Activated naive CD8-positive, alpha-beta T cell treated with anti-CD3 and anti-CD28 coated beads, Interleukin-2, amount 10 ng/mL, durations not matched to agents 7 days and 5 days (primary cell): ENCODE measurements around the gene SHF. TPM values are rescaled to one million over a fixed set of nuclear protein-coding genes. Genes with fewer than 3 reads are reported as not detected.
"Not testable (repeated sequence)": the region's sequence is repeated elsewhere in the genome, so short reads cannot be mapped to it uniquely, and the experiment has no call there.

ENCODE experiments used
- ATAC-seq: fragments of 150-1000 bp; cut with Tn5 transposase; one replicate; pipeline ENCODE4 v1.10.0; 2021; ENCODE audit warnings: low read depth, moderate library complexity
- POLR2A ChIA-PET: fragments of 350-600 bp; sonication (Branson Sonifier 250); formaldehyde crosslinking; loops from one replicate; lab custom pipeline; 2021; ENCODE audit warnings: antibody characterized with exemption; lab: Charles Lee
- DNase-seq: peaks from one replicate; pipeline ENCODE4 v3.0.0; 2021
- H3K27ac Mint-ChIP-seq: one replicate; pipeline ENCODE4 v1.8.0; 2022; ENCODE audit warnings: mild to moderate bottlenecking, mixed read lengths
- H3K27me3 Mint-ChIP-seq: one replicate; pipeline ENCODE4 v1.8.0; 2022; ENCODE audit warnings: mild to moderate bottlenecking, moderate library complexity, mixed read lengths
- H3K36me3 Mint-ChIP-seq: one replicate; pipeline ENCODE4 v1.8.0; 2021; ENCODE audit warnings: mild to moderate bottlenecking, mixed read lengths
- H3K4me1 Mint-ChIP-seq: one replicate; pipeline ENCODE4 v1.8.0; 2021; ENCODE audit warnings: mixed read lengths
- H3K4me3 Mint-ChIP-seq: one replicate; pipeline ENCODE4 v1.8.0; 2022; ENCODE audit warnings: mild to moderate bottlenecking, moderate library complexity, mixed read lengths
- H3K9me3 Mint-ChIP-seq: one replicate; pipeline ENCODE4 v1.8.0; 2021; ENCODE audit warnings: mixed read lengths
- total RNA-seq, 2 experiments: library from RNA; stranded (reverse); gene quantifications; one replicate each; pipeline ENCODE4 v1.2.3, GENCODE V29; 2021

SHF gene, protein sequence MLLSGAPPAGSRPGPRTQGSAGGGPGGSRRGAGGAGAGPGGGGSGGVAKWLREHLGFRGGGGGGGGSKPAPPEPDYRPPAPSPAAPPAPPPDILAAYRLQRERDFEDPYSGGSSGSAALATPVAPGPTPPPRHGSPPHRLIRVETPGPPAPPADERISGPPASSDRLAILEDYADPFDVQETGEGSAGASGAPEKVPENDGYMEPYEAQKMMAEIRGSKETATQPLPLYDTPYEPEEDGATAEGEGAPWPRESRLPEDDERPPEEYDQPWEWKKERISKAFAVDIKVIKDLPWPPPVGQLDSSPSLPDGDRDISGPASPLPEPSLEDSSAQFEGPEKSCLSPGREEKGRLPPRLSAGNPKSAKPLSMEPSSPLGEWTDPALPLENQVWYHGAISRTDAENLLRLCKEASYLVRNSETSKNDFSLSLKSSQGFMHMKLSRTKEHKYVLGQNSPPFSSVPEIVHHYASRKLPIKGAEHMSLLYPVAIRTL
- total RNA-seq = 1 to 10 TPM; 2.1 to 2.3 TPM

DNA sequence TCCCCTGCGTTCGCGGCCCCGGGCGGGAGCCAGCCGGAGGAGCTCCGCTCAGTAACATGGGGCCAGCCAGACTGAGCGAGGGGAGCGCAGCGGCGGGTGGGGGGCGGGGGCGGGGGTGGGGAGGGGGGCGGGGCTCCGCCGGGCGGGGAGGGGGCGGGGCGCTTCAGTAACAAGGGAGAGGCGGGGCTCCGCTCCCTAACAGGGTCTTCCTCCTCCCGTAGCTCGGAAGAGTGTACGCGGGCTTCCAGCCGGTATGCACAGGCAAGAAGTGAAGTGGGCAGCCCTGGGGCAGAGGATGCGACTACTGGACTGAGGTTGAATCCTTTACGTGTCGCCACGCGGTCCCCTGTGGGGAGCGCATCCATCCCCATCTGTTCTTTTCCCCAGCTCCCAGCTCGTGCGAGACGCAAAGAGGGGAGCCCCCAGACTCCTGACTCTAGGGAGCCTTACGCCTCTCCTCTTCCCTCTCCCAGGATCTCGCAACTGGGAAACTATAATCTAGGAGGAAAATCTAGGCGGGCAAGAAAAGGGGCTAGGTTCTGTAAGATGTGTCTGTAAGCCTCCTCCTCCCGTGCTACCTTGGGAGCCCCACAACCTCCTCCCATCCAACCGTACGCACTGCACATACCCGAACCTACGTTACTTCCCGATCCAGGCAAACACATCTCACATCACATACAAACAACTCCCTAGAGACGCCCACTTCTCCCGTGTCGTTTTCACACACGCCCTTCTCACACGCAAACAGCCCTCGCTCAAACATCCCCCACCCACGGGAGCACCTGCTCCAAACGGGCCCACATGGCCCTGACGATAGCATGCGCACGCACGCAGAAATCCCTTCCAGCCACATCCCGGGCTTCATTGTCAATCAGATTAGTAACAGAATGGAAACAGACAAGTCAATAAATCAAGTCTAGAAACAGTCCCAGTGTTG lies at the start of gene SHF:
TSS of gene SHF (minus strand) at position 73 of the 937 bp plus-strand sequence. CDS start at position 58, 15 bp downstream.
- DNase-seq (peak; percentile 56), ATAC-seq (peak; percentile 50)
- peak within 1 kb of the TSS; percentile 43 for H3K27ac Mint-ChIP-seq
- H3K36me3 Mint-ChIP-seq = no peaks in the 10 kb centered on the region
- H3K4me3 Mint-ChIP-seq = peak within 1 kb of the TSS; percentile 81
- H3K27me3 Mint-ChIP-seq = peaks cover 14% of the 10 kb centered on the region
- no peaks in the 10 kb centered on the region for H3K9me3 Mint-ChIP-seq
- peaks cover 9% of the 10 kb centered on the region for H3K4me1 Mint-ChIP-seq
- POLR2A ChIA-PET = interaction anchor here (0.5 to 1.6 kb wide), 5 partner anchors 10 to 451 kb away, joined by 3 to 6 read pairs (median 4); a partner anchor contains a TSS

DNA sequence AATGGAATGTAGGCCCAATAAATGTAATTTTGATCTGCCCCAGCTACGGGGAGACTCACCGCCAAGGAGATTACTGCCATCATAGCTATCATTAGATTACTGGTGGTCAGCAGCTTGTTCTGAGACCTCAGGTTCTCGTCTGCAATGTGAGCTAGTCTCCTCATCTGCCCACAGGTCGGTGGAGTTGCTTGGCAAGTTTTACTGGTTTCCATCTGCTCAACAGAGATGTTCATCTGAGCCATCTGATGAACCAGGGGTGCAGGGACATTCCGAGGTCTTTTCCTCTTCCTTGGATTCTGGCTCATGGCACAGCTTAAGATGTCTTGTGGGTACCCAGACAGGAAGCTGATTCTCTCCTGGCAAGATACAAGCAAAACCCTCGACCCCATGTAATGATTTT lies 49.0 kb upstream of the SHF start:
- H3K27ac Mint-ChIP-seq, H3K4me3 Mint-ChIP-seq, H3K27me3 Mint-ChIP-seq, H3K36me3 Mint-ChIP-seq, POLR2A ChIA-PET, H3K4me1 Mint-ChIP-seq, DNase-seq, ATAC-seq: not testable (repeated sequence)
- peaks cover 30% of the 10 kb centered on the region for H3K9me3 Mint-ChIP-seq

DNA sequence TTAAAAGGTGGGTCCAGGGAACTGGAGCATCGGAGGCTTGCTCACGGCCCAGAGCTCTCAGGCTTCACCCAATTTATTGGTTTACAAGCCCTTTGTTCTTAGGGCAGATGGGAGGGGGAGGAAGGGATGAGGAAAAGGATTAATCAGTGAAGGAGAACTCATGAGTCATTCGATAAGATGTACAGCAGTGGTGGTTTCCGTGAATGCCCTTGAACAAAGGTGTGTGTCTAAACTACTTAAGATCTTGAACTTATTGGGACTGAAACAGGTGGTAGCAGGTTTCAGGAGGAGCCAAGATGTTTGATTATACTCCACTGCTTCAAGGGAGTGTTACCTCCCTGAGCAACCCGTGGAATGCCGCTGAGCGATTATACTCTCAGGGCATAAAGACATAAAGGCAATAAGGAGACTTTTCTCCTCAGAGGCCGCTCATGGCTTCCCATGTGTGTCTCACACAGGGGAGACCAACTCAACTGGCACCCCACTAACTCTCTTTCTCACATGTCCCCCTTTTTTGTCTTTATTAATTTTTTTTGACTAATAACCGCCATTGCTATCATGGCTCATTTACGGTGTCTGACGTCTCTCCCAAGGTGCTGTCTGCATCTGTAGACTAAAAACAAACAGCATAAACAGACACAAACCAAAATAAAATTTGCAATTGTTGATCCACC lies 46.9 kb upstream of the SHF start:
- Mint-ChIP-seq H3K4me1 (no peaks in the 10 kb centered on the region), H3K27me3 (no peaks in the 10 kb centered on the region), H3K9me3 (peaks cover 19% of the 10 kb centered on the region), H3K27ac (no peak overlapping the region), H3K4me3 (no peak overlapping the region), H3K36me3 (peaks cover 1% of the 10 kb centered on the region)
- no peak for DNase-seq
- ATAC-seq = no peak
- POLR2A ChIA-PET = interaction anchor here (0.6 kb wide), 1 partner anchor 13 kb away, joined by 4 read pairs; no protein-coding TSS in a partner anchor

DNA sequence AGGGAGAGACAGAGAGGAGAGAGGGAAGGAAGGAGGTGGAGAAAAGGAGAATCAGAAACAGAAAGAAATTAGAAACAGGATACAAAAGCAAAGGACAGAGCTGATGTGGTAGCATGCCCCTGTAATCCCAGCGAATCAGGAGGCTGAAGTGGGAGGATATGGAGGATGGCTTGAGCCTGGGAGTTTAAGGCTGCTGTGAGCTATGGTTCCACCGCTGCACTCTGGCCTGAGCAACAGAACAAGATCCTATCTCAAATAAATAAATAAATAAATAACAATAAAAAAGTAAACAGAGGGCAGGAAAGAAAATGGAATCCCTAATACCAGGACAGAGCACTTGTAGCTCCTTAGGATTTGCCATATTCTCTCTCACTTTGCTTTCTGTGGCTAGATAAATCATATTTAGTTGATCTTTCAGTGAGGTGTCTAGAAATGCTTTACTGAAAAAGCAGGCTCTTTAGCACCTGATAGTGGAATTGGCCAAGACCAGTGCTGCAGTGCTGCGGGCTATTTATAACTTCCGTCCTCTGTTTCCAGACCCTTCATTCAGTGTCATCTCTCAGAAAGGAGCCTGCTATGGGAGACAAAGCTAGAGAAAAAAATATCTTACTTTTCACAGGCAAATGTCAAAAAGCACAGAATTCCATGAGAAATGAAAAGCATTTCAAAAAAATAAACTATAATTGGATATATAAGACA lies 44.2 kb upstream of the SHF start:
- H3K27me3 Mint-ChIP-seq = peaks cover 2% of the 10 kb centered on the region
- H3K4me3 Mint-ChIP-seq = no peak overlapping the region
- POLR2A ChIA-PET = no interaction called here
- DNase-seq (no peak), ATAC-seq (no peak)
- peaks cover 1% of the 10 kb centered on the region for H3K36me3 Mint-ChIP-seq
- H3K9me3 Mint-ChIP-seq = peaks cover 12% of the 10 kb centered on the region
- no peaks in the 10 kb centered on the region for H3K4me1 Mint-ChIP-seq
- no peak overlapping the region for H3K27ac Mint-ChIP-seq

DNA sequence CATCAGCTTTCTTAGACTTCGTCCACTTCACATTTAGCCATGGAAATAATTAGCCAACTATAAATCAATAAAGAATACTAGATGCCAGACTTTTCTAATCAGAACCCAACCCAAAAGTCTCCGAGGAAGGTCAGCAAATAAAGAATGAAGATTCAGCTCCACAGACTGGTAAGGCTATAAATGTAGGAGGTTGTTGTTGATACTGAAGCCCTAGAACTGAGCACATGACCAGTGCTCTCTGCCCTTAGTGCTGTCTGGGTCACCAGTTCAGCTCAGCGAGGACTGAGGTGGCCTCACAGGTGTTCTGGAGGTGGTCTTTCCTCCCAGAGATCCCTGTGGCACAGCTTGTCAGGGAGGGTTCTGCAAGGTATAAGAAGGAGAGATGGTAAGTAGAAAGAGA lies 43.4 kb upstream of the SHF start:
- H3K27ac Mint-ChIP-seq = no peak overlapping the region
- H3K9me3 Mint-ChIP-seq = peaks cover 8% of the 10 kb centered on the region
- H3K4me1 Mint-ChIP-seq = no peaks in the 10 kb centered on the region
- ATAC-seq (no peak), DNase-seq (no peak)
- peaks cover 2% of the 10 kb centered on the region for H3K27me3 Mint-ChIP-seq
- H3K36me3 Mint-ChIP-seq = peaks cover 1% of the 10 kb centered on the region
- POLR2A ChIA-PET = no interaction called here
- no peak overlapping the region for H3K4me3 Mint-ChIP-seq

DNA sequence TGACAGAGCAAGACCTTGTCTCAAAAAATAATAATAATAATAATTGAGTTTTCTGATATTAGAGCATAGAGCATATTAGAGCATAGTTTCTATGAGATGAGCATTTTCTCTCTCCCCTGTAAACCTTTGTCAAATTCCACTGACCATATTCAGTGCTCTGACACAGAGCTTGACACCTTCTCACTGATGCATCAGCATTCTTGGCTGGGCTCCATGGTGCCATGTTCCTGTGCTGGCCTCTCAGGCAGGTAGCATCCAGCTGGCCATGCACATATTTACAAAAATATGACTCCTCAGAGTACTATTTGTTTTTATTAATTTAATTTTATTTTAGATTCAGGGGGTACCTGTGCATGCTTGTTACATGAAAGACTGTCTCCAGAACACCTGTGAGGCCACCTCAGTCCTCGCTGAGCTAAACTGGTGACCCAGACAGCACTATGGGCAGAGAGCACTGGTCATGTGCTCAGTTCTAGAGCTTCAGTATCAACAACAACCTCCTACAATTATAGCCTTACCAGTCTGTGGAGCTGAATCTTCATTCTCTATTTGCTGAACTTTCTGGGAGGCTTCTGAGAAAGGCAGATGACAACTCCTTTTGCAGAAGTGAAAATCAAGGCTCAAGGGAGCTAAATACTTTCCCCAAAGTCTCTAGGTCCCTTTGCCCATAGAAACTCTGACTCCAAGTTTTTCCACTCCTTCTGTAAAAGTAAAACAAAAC lies 42.6 kb upstream of the SHF start:
- Mint-ChIP-seq H3K4me3 (no peak overlapping the region), H3K27me3 (peaks cover 2% of the 10 kb centered on the region), H3K9me3 (peaks cover 8% of the 10 kb centered on the region), H3K4me1 (no peaks in the 10 kb centered on the region), H3K27ac (no peak overlapping the region), H3K36me3 (peaks cover 1% of the 10 kb centered on the region)
- POLR2A ChIA-PET = no interaction called here
- ATAC-seq = no peak
- no peak for DNase-seq

DNA sequence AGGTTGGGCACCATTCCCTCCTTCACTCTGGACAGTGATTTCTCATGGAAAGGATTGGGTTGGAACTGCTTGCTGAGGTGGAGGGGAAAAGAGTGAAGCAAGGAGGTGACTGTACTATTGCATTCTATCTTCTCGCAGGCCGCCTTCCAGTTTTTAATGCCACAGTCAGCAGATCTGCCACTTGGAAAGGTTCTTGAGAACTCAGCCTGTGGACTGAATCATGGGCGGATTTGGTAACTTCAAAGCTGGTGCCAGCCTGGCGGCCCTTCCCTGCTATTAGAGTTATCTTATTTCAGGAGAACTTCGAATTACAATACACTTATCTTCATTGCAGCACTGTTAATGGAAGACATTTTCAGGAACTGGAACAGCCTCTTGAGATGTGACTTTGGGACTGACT lies 41.2 kb upstream of the SHF start:
- POLR2A ChIA-PET = no interaction called here
- no peak overlapping the region for H3K4me3 Mint-ChIP-seq
- no peak for ATAC-seq
- no peak for DNase-seq
- H3K4me1 Mint-ChIP-seq = no peaks in the 10 kb centered on the region
- H3K36me3 Mint-ChIP-seq = no peaks in the 10 kb centered on the region
- peaks cover 3% of the 10 kb centered on the region for H3K9me3 Mint-ChIP-seq
- peaks cover 5% of the 10 kb centered on the region for H3K27me3 Mint-ChIP-seq
- H3K27ac Mint-ChIP-seq = no peak overlapping the region

DNA sequence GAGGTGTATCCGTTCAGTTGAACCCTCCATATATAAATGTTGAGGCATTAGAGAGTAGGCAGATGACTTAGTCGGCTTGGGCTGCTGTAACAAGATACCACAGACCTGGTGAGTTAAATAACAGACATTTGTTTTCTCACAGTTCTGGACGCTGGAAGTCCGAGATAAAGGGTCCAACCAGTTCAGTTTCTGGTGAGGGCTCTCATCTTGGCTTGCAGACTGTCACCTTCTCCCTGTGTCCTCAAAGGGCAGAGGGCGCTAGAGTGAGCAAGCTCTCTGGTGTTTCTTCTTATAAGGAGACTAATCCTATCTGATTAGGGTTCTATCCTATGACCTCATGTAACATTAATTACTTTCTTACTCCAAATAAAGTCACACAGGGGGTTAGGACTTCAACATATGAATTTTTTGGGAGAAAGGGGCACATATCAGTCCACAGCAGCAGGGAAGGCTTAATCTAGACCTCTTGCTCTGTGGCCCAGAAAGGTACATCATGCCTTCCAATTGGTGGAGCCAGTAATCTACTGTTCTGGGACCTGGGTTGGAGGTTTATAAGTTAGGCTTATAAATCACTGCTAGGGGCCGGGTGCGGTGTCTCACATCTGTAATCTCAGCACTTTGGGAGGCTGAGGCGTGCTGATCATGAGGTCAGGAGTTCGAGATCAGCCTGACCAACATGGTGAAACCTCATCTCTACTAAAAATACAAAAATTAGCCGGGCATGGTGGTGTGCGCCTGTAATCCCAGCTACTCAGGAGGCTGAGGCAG lies 37.9 kb upstream of the SHF start:
- POLR2A ChIA-PET = no interaction called here
- no peak for ATAC-seq
- DNase-seq = no peak
- H3K9me3 Mint-ChIP-seq = no peaks in the 10 kb centered on the region
- peaks cover 17% of the 10 kb centered on the region for H3K27me3 Mint-ChIP-seq
- no peak overlapping the region for H3K4me3 Mint-ChIP-seq
- no peaks in the 10 kb centered on the region for H3K36me3 Mint-ChIP-seq
- no peak overlapping the region for H3K27ac Mint-ChIP-seq
- H3K4me1 Mint-ChIP-seq = no peaks in the 10 kb centered on the region

DNA sequence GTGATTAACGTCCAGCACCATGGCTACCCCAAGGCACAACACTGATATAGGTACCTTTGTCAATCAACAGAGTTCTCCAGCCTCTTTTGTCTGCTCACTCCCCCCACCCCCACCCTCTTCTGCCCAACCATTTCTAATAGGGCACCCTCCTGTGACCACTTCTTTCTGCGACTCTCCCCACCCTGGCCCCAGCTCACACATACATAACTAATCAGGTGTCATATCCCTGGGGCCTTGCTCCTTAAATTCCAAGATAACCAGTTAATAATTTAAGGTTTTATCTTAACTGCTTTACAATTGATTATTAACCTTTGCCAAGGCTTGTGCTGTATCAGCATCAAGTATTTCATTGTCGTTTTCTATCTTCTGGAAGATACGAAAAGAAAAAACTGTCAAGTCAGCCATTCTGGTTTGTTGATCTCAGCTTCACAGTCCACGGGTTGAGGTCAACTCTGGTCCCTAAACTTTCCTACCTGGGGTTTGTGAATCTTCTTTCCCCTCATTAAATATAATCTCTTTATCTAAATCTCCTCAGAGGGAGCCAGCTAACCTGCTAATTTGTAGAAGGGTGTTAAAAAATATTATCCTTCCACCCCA lies 37.0 kb upstream of the SHF start:
- Mint-ChIP-seq H3K27me3 (peaks cover 20% of the 10 kb centered on the region), H3K27ac (no peak overlapping the region), H3K4me3 (no peak overlapping the region), H3K36me3 (no peaks in the 10 kb centered on the region), H3K9me3 (no peaks in the 10 kb centered on the region), H3K4me1 (no peaks in the 10 kb centered on the region)
- ATAC-seq (no peak), DNase-seq (no peak)
- POLR2A ChIA-PET = no interaction called here

DNA sequence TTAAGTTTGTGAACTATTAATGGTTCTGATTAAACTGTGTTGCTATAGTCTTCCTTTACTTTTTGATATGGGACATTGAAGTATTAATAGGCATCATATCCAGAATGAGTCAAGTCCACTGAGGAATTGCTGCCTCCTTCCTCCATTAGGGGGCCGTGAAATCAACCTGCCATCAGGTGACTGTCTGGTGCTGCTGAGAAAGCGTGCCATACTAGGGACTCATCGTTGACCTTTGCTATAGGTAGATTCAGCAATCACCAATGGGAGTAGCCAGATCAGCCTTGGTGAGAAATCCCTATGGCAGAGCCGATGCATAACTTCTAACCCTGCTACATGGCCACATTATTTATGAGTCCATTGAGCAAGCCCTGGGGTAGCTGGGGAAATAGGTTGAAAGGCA lies 34.2 kb upstream of the SHF start:
- POLR2A ChIA-PET = no interaction called here
- Mint-ChIP-seq H3K27me3 (peaks cover 20% of the 10 kb centered on the region), H3K4me1 (no peaks in the 10 kb centered on the region), H3K4me3 (no peak overlapping the region), H3K27ac (no peak overlapping the region), H3K36me3 (no peaks in the 10 kb centered on the region), H3K9me3 (no peaks in the 10 kb centered on the region)
- ATAC-seq (no peak), DNase-seq (no peak)

DNA sequence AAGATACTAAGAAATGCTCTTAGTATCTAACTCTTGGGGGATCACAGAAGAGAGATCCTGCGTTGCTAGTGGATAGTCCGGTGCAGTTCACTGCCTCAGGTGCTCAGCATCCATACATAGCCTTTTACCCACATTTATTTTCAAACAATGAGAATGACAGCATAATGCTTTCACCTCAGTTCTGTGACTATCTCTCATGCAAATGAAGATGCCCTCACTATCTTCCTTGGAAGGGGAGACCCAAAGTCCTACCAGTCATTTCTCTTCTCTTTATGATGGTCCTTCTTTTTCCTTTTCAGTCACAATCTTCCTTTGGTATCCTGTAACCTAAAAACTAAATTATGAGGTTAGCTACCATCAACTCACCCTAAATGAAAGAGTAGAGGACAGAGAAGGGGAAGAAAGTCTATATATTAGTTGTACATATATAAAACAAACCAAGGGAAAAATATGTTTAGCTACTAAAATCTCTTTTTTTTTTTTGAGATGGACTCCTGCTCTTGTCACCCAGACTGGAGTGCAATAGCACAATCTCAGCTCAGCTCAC lies 33.4 kb upstream of the SHF start:
- Mint-ChIP-seq H3K36me3 (no peaks in the 10 kb centered on the region), H3K27me3 (peaks cover 20% of the 10 kb centered on the region)
- POLR2A ChIA-PET = no interaction called here

More for the DNA sequence above, 33.4 kb upstream of the SHF start:
- no peaks in the 10 kb centered on the region for H3K4me1 Mint-ChIP-seq
- H3K4me3 Mint-ChIP-seq = no peak overlapping the region
- no peak for DNase-seq
- no peak overlapping the region for H3K27ac Mint-ChIP-seq
- H3K9me3 Mint-ChIP-seq = no peaks in the 10 kb centered on the region
- ATAC-seq = no peak
